Hepatocyte (in vitro differentiated cells): ENCODE data around the gene LRFN4. TPM values are rescaled to one million over a fixed set of nuclear protein-coding genes. Genes with fewer than 3 reads are reported as not detected.

Source experiments
- DNase-seq: peaks from one replicate; pipeline ENCODE4 v3.0.0-alpha.2; 2016; ENCODE audit warnings: low spot score
- H2AFZ ChIP-seq: fragments of 200-600 bp; sonication (generic); 2 replicates; pipeline ENCODE4 v1.6.0; 2016; ENCODE audit warnings: antibody characterized with exemption, mild to moderate bottlenecking
- H3K27ac ChIP-seq: fragments of 200-600 bp; sonication (generic); 2 replicates; pipeline ENCODE4 v1.5.1; 2016; ENCODE audit warnings: mild to moderate bottlenecking
- H3K27me3 ChIP-seq: fragments of 200-600 bp; sonication (generic); 2 replicates; pipeline ENCODE4 v1.6.1; 2016
- H3K36me3 ChIP-seq: fragments of 200-600 bp; sonication (generic); replicated peaks from 2 replicates; pipeline ENCODE4 v1.5.1; 2016; ENCODE audit warnings: low read depth; ENCODE audit not compliant: insufficient read depth
- H3K4me1 ChIP-seq: fragments of 200-600 bp; sonication (generic); 2 replicates; pipeline ENCODE4 v1.5.1; 2016; ENCODE audit warnings: mild to moderate bottlenecking, moderate library complexity; ENCODE audit not compliant: insufficient read depth
- H3K4me2 ChIP-seq: fragments of 200-600 bp; sonication (generic); 2 replicates; pipeline ENCODE4 v1.6.0; 2016
- H3K4me3 ChIP-seq: fragments of 200-600 bp; sonication (generic); 2 replicates; pipeline ENCODE4 v1.5.1; 2016; ENCODE audit warnings: mild to moderate bottlenecking
- H3K79me2 ChIP-seq: fragments of 200-600 bp; sonication (generic); 2 replicates; pipeline ENCODE4 v1.6.0; 2017; ENCODE audit warnings: mild to moderate bottlenecking
- H3K9me2 ChIP-seq: fragments of 200-600 bp; sonication (generic); replicated peaks from 2 replicates; pipeline ENCODE4 v1.6.0; 2017; ENCODE audit warnings: mild to moderate bottlenecking; ENCODE audit not compliant: insufficient read depth
- H3K9me3 ChIP-seq: fragments of 200-600 bp; sonication (generic); 2 replicates; pipeline ENCODE4 v1.5.1; 2016; ENCODE audit warnings: low read depth, mild to moderate bottlenecking
- H4K20me1 ChIP-seq: fragments of 200-600 bp; sonication (generic); 2 replicates; pipeline ENCODE4 v1.6.0; 2016; ENCODE audit warnings: mild to moderate bottlenecking; ENCODE audit not compliant: insufficient read depth, poor library complexity, severe bottlenecking
- EZH2 ChIP-seq: fragments of 200-600 bp; sonication (generic); IDR thresholded peaks from 2 replicates; pipeline ENCODE4 v1.6.1; 2016; ENCODE audit warnings: antibody characterized with exemption, mild to moderate bottlenecking, borderline replicate concordance
- EZH2phosphoT487 ChIP-seq: fragments of 200-600 bp; sonication (generic); IDR thresholded peaks from one replicate; pipeline ENCODE4 v1.6.1; 2018; ENCODE audit warnings: antibody characterized with exemption, mild to moderate bottlenecking, low read depth, moderate library complexity; ENCODE audit not compliant: unreplicated experiment, severe bottlenecking
- WGBS: methylation state at CpG from one replicate; pipeline ENCODE4 v1.1.6; 2016; ENCODE audit warnings: low lambda C conversion rate; ENCODE audit errors: missing lambda C conversion rate; 5-methylcytosine and 5-hydroxymethylcytosine counted together
- polyA plus RNA-seq: library from polyadenylated mRNA; unstranded; fragments of >200 nt; fragmentation: Nextera tagmentation; extraction: Ambion mirVana; gene quantifications from 2 replicates; pipeline ENCODE4 v1.2.1, GENCODE V29; 2016
- total RNA-seq: library from RNA; depleted of rRNA; stranded (reverse); fragments of >200 nt; gene quantifications from 2 replicates; pipeline ENCODE4 v1.2.3, GENCODE V29; 2014
- TF ChIP-seq, protein P1 (sequence below): fragments of 200-600 bp; sonication (generic); IDR thresholded peaks from 2 replicates; pipeline ENCODE4 v1.5.1; 2016; ENCODE audit warnings: antibody characterized with exemption, mild to moderate bottlenecking; ENCODE audit not compliant: poor library complexity

LRFN4 gene
- total and polyA plus RNA-seq, 2 experiments from 2014 or later = 15.8 to 30.2 TPM

DNA sequence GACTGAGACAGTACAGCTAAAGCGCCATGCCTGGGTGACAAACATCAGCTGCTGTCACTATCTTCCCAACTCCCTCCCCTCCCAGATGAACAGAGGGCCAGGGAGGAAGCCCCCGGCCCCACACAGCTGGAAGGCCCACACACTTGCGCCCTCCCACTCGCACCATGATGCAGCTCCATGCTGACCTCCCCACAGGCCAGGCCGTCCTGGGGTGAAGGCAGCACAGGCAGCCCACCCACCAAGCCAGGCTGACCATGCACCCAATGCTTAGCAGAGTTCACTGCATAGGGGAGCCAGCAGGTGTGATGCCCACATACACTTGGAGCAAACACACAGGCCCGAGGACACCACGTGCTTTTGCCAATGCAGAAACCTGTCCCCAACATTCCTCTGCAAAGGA, 22.1 kb downstream of the LRFN4 start:
- Histone ChIP-seq H3K36me3 (no peaks in the 10 kb centered on the region), H3K9me2 (no peaks in the 10 kb centered on the region), H3K9me3 (no peaks in the 10 kb centered on the region), H3K4me2 (no peak overlapping the region), H2AFZ (no peak overlapping the region), H3K27me3 (no peaks in the 10 kb centered on the region), H3K4me3 (no peak overlapping the region), H4K20me1 (no peaks in the 10 kb centered on the region), H3K4me1 (peaks cover 17% of the 10 kb centered on the region), H3K27ac (no peak overlapping the region), H3K79me2 (peaks cover 2% of the 10 kb centered on the region)
- TF ChIP-seq EZH2phosphoT487 (no peak), EZH2 (no peak)
- TF ChIP-seq, protein P1, sequence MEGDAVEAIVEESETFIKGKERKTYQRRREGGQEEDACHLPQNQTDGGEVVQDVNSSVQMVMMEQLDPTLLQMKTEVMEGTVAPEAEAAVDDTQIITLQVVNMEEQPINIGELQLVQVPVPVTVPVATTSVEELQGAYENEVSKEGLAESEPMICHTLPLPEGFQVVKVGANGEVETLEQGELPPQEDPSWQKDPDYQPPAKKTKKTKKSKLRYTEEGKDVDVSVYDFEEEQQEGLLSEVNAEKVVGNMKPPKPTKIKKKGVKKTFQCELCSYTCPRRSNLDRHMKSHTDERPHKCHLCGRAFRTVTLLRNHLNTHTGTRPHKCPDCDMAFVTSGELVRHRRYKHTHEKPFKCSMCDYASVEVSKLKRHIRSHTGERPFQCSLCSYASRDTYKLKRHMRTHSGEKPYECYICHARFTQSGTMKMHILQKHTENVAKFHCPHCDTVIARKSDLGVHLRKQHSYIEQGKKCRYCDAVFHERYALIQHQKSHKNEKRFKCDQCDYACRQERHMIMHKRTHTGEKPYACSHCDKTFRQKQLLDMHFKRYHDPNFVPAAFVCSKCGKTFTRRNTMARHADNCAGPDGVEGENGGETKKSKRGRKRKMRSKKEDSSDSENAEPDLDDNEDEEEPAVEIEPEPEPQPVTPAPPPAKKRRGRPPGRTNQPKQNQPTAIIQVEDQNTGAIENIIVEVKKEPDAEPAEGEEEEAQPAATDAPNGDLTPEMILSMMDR = no peak
- DNase-seq = no peak
- WGBS = 94% methylated on average over 7 of the region's 7 CpGs

DNA sequence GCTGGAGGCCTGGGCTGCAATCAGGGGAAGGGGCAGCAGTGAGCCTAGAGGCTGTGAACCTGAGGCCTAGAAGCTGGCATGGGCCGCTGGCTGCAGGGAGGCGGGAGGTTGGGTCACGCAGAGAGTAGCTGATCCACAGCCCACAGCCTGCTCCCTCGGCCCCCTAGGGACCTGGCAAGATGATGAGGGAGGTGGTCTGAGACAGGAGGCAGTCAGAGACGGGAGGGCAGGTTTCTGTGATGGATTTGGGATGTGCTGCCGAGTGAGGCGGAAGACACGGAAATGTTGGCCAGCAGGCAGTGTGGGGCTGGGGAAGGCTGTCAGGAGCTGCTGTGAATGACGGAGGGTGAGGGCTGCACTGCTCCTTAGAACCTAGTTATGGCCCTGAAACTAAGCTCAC, 22.7 kb downstream of the LRFN4 start:
- Histone ChIP-seq H2AFZ (no peak overlapping the region), H3K27me3 (no peaks in the 10 kb centered on the region), H3K4me3 (no peak overlapping the region), H3K36me3 (no peaks in the 10 kb centered on the region), H3K4me2 (no peak overlapping the region), H3K9me2 (no peaks in the 10 kb centered on the region), H3K27ac (no peak overlapping the region), H4K20me1 (no peaks in the 10 kb centered on the region), H3K9me3 (no peaks in the 10 kb centered on the region), H3K4me1 (peaks cover 17% of the 10 kb centered on the region), H3K79me2 (peaks cover 2% of the 10 kb centered on the region)
- no peak for TF ChIP-seq EZH2phosphoT487
- WGBS = 92% methylated on average over 9 of the region's 9 CpGs
- no peak for DNase-seq

DNA sequence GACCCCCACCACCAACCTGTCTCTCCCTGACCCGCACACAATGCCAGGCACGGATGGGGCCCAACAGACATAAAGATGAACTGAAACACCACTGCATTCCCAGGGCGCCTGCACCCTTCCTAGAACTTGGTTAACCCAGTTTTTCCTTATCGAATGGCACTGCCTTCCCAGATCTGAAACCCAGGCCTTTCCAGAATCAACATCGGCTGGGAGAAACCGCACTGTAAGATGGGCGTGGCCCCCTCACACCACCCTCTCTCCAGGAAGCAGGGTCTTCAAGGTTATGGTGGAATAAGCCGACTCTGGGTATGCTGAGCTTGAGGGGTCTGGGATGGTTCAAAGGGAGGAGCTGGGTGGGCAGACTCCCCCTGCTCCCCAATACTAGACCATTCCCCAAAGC, 23.1 kb downstream of the LRFN4 start:
- H3K4me3 ChIP-seq = no peak overlapping the region
- no peaks in the 10 kb centered on the region for H4K20me1 ChIP-seq
- no peaks in the 10 kb centered on the region for H3K9me3 ChIP-seq
- H3K79me2 ChIP-seq = peaks cover 2% of the 10 kb centered on the region
- no peak overlapping the region for H3K4me2 ChIP-seq
- TF ChIP-seq EZH2phosphoT487 (no peak), EZH2 (no peak)
- TF ChIP-seq, protein P1 = no peak
- no peaks in the 10 kb centered on the region for H3K36me3 ChIP-seq
- no peak overlapping the region for H2AFZ ChIP-seq
- no peak for DNase-seq
- peaks cover 17% of the 10 kb centered on the region for H3K4me1 ChIP-seq
- no peaks in the 10 kb centered on the region for H3K9me2 ChIP-seq
- no peaks in the 10 kb centered on the region for H3K27me3 ChIP-seq
- no peak overlapping the region for H3K27ac ChIP-seq
- WGBS = 88% methylated on average over 8 of the region's 8 CpGs

DNA sequence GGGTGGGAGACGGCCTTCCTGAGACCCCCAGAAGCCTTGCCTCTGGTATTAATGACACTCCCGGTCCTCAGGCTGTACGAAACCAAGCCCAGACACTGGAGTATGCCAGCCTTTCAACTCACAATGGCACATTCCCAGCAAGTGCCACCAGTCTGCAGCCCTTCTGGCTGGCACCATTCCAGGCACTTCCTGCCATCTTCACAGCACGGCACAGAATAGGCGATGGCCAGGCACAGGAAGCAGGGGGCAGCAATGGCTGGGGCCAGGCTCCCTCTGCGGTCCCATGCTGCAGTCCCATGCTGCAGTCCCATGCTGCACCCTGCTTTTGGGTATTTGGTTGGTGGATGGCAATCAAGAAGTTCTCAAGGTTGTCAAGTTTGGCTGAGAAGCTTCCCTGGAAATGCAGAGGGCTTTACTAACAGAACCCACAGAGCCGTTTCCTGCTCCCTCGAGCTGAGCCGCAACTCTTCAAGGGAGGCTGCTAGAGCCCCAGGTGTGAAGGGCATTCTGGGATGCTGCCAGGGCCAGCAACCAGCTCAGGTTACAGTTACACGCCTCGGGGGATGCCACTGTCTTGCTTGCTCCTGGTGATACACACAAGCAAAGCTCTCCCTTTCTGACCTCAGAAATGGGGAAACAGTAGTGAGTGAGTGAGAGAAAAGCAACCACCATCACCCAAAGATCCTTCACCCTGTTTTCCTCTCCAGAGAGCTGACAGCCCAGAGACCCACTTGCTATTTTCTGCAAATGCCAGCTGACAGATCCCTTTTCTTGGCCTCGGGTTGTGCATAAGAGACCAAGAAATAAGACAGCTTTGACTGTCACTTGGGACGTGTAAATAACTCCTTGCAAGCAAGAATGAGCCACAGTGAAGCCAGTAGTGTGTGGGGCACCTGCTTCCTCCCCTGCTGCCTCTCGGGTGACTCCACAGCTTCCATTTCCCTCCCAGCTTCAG, 23.9 kb downstream of the LRFN4 start:
- H3K79me2 ChIP-seq = peaks cover 2% of the 10 kb centered on the region
- H3K27me3 ChIP-seq = no peaks in the 10 kb centered on the region
- DNase-seq = no peak
- H2AFZ ChIP-seq = no peak overlapping the region
- no peaks in the 10 kb centered on the region for H3K9me2 ChIP-seq
- no peaks in the 10 kb centered on the region for H3K9me3 ChIP-seq
- H3K4me2 ChIP-seq = no peak overlapping the region
- no peaks in the 10 kb centered on the region for H3K36me3 ChIP-seq
- no peak overlapping the region for H3K4me3 ChIP-seq
- H3K4me1 ChIP-seq = peaks cover 17% of the 10 kb centered on the region
- 76% methylated on average over 14 of the region's 14 CpGs for WGBS
- H4K20me1 ChIP-seq = no peaks in the 10 kb centered on the region
- no peak for TF ChIP-seq EZH2phosphoT487
- H3K27ac ChIP-seq = no peak overlapping the region
